AG04450 (cell line): ENCODE data around the gene AGFG1. TPM values are rescaled to one million over a fixed set of nuclear protein-coding genes. Genes with fewer than 3 reads are reported as not detected.

Experiments used
- CTCF ChIA-PET: fragments of 300-600, 350-600 bp; formaldehyde crosslinking; extraction: SDS; loops from one replicate; lab custom pipeline; 2022; ENCODE audit warnings: antibody characterized with exemption, inconsistent platforms; lab: Charles Lee
- POLR2A ChIA-PET: fragments of 350-600 bp; formaldehyde crosslinking; extraction: SDS; loops from one replicate; lab custom pipeline; 2021; ENCODE audit warnings: antibody characterized with exemption, inconsistent platforms; lab: Yijun Ruan, JAX
- DNase-seq: peaks from one replicate; pipeline ENCODE4 v3.0.0-alpha.2; 2011; ENCODE audit warnings: low read depth, low spot score
- H3K27ac ChIP-seq: one replicate; pipeline ENCODE4 v1.5.1; 2012; ENCODE audit warnings: low read depth, low read length, control low read depth
- H3K27me3 ChIP-seq: one replicate; pipeline ENCODE4 v1.6.0; 2012; ENCODE audit warnings: low read length; ENCODE audit not compliant: control insufficient read depth, insufficient read depth
- H3K4me3 ChIP-seq: 2 replicates; pipeline ENCODE4 v1.5.1; 2011; ENCODE audit warnings: mild to moderate bottlenecking, low read depth, low read length, control low read depth
- H3K9me3 ChIP-seq: 2 replicates; pipeline ENCODE4 v1.5.1; 2012; ENCODE audit warnings: low read length; ENCODE audit not compliant: control insufficient read depth, insufficient read depth
- polyA plus RNA-seq: library from polyadenylated mRNA; depleted of rRNA; stranded (reverse); fragments of >200 nt; gene quantifications from 2 replicates; pipeline ENCODE4 v1.2.3, GENCODE V29; 2011
- TF ChIP-seq, protein P1 (sequence below): IDR thresholded peaks from 2 replicates; pipeline ENCODE4 v1.5.1; 2011; ENCODE audit warnings: low read depth, low read length, control low read depth, inconsistent platforms

The AGFG1 gene
- polyA plus RNA-seq, 1 experiment, result 139 TPM

GRCh38 chr2:227480528-227480927 lies 8.6 kb downstream of the AGFG1 start:
- H3K27ac ChIP-seq, result no peak overlapping the region
- ChIA-PET POLR2A (no interaction called here), CTCF (interaction anchor here (0.6 to 1.9 kb wide), 7 partner anchors 10 to 410 kb away, joined by 3 to 23 read pairs (median 3); no protein-coding TSS in a partner anchor)
- no peak overlapping the region for H3K4me3 ChIP-seq
- H3K27me3 ChIP-seq, result no peaks in the 10 kb centered on the region
- DNase-seq, result no peak
- 0 out of 2 replicates have a peak, but pooled peaks cover 2% of the 10 kb centered on the region for H3K9me3 ChIP-seq
- TF ChIP-seq, protein P1, sequence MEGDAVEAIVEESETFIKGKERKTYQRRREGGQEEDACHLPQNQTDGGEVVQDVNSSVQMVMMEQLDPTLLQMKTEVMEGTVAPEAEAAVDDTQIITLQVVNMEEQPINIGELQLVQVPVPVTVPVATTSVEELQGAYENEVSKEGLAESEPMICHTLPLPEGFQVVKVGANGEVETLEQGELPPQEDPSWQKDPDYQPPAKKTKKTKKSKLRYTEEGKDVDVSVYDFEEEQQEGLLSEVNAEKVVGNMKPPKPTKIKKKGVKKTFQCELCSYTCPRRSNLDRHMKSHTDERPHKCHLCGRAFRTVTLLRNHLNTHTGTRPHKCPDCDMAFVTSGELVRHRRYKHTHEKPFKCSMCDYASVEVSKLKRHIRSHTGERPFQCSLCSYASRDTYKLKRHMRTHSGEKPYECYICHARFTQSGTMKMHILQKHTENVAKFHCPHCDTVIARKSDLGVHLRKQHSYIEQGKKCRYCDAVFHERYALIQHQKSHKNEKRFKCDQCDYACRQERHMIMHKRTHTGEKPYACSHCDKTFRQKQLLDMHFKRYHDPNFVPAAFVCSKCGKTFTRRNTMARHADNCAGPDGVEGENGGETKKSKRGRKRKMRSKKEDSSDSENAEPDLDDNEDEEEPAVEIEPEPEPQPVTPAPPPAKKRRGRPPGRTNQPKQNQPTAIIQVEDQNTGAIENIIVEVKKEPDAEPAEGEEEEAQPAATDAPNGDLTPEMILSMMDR, result no peak

- Histone ChIP-seq H3K27me3 (no peaks in the 10 kb centered on the region), H3K27ac (no peak overlapping the region), H3K9me3 (0 out of 2 replicates have a peak, but pooled peaks cover 2% of the 10 kb centered on the region), H3K4me3 (no peak overlapping the region)
- ChIA-PET CTCF (interaction anchor here (0.5 to 1.0 kb wide), 4 partner anchors 70 to 284 kb away, joined by 3 to 5 read pairs (median 3); no protein-coding TSS in a partner anchor), POLR2A (interaction anchor here (0.7 kb wide), 1 partner anchor 17 kb away, joined by 8 read pairs; no protein-coding TSS in a partner anchor)
- TF ChIP-seq, protein P1, result no peak
- DNase-seq, result no peak
These were observed 10.8 kb downstream of the AGFG1 start for GRCh38 chr2:227482638-227483340.

DNA sequence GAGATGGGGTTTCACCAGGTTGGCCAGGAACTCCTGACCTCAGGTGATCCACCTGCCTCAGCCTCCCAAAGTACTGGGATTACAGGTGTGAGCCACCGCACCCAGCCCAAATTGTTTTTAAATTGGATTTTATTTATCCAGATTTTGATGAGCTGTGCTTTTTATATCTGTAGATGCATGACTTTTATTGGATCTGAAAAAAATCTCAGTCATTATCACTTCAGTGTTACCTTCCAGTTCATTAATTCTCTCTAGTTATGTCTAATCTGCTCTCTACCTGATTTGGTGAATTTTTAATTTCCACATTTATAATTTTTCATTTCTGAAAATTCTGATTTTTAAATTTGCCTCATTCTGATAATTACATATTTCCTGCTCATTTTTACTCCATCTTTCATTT lies 13.5 kb downstream of the AGFG1 start:
- ChIA-PET POLR2A (interaction anchor here (0.6 kb wide), 1 partner anchor 33 kb away, joined by 4 read pairs; no protein-coding TSS in a partner anchor), CTCF (interaction anchor here (0.6 to 1.3 kb wide), 7 partner anchors 14 to 405 kb away, joined by 3 to 5 read pairs (median 4); no protein-coding TSS in a partner anchor)
- H3K4me3 ChIP-seq, result no peak overlapping the region
- H3K27me3 ChIP-seq, result no peaks in the 10 kb centered on the region
- 0 out of 2 replicates have a peak, but pooled peaks cover 2% of the 10 kb centered on the region for H3K9me3 ChIP-seq
- TF ChIP-seq, protein P1, result no peak
- H3K27ac ChIP-seq, result no peak overlapping the region
- DNase-seq, result no peak

DNA sequence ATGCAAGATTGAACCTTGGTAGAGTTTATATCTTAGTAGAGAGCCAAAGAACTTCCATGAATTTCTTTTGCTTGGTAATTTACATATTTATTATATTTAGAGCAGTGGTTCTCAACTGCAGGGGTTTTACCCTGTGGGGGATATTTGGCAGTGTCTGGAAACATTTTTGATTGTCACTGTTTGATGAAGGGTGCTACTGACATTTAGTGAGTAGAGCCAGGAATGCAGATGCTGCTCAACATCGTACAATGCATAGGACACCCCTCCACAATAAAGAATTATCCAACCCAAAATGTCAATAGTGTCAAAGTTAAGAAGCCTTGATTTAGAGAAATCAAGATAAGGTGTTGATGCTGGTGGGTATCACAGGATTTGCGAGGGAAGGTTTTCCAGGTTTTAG lies 14.7 kb downstream of the AGFG1 start:
- Histone ChIP-seq H3K4me3 (no peak overlapping the region), H3K9me3 (0 out of 2 replicates have a peak, but pooled peaks cover 2% of the 10 kb centered on the region), H3K27ac (no peak overlapping the region), H3K27me3 (no peaks in the 10 kb centered on the region)
- DNase-seq, result no peak
- ChIA-PET POLR2A (no interaction called here), CTCF (interaction anchor here (1.2 kb wide), 1 partner anchor 81 kb away, joined by 4 read pairs; no protein-coding TSS in a partner anchor)
- TF ChIP-seq, protein P1, result no peak

- POLR2A ChIA-PET, result no interaction called here
- CTCF ChIA-PET, result interaction anchor here (0.8 kb wide), 1 partner anchor 17 kb away, joined by 4 read pairs; no protein-coding TSS in a partner anchor
- no peak overlapping the region for H3K27ac ChIP-seq
- H3K27me3 ChIP-seq, result no peaks in the 10 kb centered on the region
- TF ChIP-seq, protein P1, result no peak
- no peak overlapping the region for H3K4me3 ChIP-seq
- 0 out of 2 replicates have a peak, but pooled peaks cover 2% of the 10 kb centered on the region for H3K9me3 ChIP-seq
- DNase-seq, result no peak
These were observed 16.1 kb downstream of the AGFG1 start for GRCh38 chr2:227488045-227488444.
